GM18505 (cell line): ENCODE results near the gene PTPRN2.

Experiments
- ATAC-seq: cut with Tn5 transposase; IDR thresholded peaks from one replicate; pipeline ENCODE4 v1.9.1; 2021; ENCODE audit not compliant: unreplicated experiment
- POLR2A ChIP-seq: IDR thresholded peaks from 4 replicates; pipeline ENCODE4 v1.6.1; 2011; ENCODE audit warnings: borderline replicate concordance; ENCODE audit not compliant: insufficient read depth, insufficient read length; ENCODE audit errors: extremely low read depth

The PTPRN2 gene

DNA sequence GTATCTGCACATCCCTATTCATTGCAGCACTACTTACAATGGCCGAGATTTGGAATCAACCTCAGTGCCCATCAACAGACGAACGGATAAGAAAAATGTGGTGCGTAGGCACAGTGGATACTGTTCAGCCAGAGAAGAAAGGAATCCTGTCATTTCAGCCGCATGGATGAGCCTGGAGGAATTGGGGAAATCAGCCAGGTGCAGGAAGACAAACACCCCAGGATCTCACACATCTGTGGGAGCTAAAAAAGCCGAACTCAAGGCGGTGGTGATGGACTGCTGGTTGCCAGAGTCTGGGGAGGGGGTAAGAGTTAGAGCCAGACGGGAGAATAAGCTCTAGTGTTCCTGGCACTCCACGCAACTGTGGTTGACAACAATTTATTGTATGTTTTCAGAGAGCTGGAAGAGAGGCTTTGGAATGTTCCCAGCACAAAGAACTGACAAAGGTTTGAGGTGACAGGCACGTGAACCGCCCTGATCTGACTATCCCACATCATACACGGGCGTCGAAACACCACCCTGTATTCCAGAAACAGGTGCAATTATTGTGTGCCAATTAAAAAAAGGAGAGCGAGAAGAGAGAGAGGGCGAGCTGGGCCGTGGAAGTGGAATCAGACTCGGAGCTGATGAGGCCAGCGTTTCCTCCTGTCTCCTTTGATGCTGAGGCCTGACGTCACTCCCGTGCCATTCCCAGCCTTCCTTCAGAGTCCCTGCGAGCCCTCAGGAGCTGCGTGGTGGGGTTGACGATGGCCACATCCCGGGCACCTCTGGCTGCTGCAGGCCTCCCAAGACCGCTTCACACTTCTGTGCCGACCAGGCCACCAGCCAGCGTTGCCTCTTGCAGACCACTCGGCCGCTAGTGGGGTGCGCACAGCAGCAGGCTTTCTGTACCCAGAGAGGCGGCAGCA lies 1061.4 kb downstream of the PTPRN2 start:
- no peak for TF ChIP-seq POLR2A
- no peak for ATAC-seq

DNA sequence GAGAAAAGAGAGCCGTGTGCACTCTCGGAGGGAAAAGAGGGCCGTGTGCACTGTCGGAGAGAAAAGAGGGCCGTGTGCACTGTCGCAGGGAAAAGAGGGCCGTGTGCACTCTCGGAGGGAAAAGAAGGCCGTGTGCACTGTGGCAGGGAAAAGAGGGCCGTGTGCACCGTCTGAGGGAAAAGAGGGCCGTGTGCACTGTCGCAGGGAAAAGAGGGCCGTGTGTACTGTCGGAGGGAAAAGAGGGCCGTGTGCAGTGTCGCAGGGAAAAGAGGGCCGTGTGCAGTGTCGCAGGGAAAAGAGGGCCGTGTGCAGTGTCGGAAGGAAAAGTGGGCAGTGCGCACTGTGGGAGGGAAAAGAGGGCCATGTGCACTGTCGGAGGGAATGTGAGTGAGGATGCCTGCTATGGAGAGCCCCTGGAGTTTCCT lies 1062.1 kb downstream of the PTPRN2 start:
- no peak for TF ChIP-seq POLR2A
- ATAC-seq = no peak

DNA sequence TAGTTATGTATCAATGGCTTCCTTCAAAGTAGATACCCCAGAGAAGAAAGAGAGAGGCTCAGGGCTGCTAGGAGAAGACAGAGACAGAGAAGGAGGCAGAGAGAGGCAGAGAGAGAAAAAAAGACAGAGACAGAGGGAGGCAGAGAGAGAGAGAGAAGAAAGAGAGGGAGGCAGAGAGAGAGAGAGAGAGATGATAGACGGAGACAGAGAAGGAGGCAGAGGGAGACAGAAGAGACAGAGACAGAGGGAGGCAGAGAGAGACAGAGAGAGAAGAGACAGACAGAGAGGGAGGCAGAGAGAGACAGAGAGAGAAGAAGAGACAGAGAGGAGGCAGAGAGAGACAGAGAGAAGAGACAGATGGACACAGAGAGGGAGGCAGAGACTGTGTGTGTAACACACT lies 1062.9 kb downstream of the PTPRN2 start:
- no peak for TF ChIP-seq POLR2A

DNA sequence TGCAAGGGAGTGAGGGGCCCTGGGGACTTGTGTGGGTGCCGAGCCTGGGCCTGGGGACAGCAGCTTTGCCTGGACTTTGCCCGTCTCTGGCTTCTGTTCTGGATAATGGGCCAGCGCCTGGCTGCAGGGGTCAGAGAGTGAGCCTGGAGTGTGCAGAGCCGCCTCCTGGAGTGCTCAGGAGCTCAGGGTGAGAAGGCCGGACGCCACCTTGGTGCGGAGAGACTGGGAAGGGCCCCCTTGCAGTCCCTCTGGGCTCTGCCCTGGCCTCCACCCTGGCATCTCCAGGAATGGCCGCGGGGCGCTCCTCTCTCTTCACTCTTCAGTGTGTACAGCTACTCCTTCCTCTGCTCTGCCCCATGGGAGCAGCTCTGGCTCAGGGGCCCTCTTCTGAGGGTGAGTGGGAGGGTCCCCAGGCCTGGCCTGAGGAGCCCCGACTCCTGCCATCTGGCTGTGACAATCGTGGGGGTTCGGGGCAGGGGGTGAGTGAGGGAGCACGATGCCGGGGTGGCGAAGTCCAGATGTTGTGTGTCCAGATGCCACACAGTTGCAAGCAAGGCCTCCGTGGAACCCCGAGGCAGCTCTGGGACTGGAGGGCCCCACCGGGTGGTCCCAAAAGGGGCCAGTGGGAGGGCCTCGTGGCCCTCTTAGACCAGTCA lies 1063.7 kb downstream of the PTPRN2 start:
- ATAC-seq = no peak

More for the DNA sequence above, 1062.9 kb downstream of the PTPRN2 start:
- ATAC-seq = no peak

DNA sequence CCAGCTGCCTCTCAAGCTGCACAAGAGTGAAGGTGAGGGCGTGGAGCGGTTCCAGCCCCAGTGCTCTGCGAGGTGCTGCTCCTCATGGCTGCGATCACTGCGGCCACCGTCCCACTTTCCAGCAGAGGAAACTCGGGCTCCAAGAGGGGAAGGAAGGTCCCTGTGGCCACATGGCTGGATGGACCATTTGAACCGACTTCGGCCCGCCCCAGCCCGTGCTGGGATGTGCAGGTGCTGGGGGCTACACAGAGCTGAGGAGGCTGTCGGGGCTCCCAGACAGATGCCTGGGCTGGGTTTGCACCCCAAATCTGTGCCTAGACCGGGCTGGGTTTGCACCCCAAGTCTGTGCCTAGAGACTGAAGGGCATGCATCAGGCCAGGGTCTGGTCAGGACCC lies 1064.3 kb downstream of the PTPRN2 start:
- no peak for TF ChIP-seq POLR2A
- no peak for ATAC-seq

More for the DNA sequence above, 1063.7 kb downstream of the PTPRN2 start:
- TF ChIP-seq POLR2A = no peak

DNA sequence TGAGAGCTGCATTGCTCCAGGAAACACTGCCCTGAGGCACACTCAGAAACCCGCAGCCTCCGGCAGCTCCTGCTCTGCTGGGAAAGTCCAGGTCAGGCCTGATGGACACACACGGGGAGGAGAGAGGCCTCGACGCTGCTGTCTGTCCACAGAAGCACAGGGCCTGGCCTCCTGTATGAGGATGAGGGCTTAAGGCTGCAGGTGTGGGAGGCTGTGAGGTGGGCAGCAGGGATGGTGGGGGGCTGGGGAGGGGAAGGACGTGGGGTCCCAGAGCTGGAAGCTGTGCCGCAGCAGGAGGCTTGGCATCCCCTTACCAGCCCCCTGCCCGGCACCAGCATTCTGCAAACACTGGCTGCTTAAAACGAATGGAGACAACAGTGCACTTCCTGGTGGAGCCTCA lies 1064.7 kb downstream of the PTPRN2 start:
- TF ChIP-seq POLR2A = no peak
- no peak for ATAC-seq

DNA sequence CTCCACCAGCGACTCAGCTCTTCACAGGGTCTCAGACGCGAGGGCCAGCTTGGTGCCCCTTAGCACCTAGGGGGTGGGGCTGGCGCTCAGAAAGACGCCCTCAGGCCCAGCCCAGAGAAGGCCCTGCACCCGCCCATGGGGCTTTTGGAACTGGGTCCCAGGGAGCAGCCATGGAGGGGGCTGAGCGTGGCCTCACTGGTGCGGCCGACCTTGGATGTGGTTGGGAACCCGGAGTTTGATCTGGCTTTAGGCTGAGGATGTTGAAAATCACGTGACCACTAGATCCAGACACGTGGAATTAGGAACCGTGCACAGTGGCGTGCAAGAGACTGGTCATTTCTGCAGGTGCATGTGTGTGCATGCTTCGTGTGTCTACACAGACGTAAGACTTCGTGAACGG lies 1065.4 kb downstream of the PTPRN2 start:
- TF ChIP-seq POLR2A = no peak
- ATAC-seq = no peak

DNA sequence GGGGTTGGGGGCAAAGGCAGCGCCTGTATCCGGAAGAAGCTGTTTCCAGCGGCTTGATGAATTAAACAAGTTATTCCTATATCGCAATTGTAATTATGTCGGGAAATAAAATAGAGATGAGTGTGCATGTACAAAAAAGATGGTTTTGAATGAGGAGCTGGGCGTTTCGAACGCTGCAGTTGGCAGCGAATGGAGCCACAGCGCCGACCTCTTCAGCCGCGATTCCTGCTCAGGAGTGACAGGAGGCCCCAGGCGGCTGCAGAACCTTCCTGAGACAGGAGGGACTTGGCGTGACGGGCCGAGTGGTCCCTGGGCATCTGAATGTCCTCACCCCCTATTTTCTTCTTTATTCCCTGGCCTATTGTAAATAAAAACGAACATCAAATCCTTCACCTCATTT lies 1065.9 kb downstream of the PTPRN2 start:
- no peak for TF ChIP-seq POLR2A
- ATAC-seq = no peak

DNA sequence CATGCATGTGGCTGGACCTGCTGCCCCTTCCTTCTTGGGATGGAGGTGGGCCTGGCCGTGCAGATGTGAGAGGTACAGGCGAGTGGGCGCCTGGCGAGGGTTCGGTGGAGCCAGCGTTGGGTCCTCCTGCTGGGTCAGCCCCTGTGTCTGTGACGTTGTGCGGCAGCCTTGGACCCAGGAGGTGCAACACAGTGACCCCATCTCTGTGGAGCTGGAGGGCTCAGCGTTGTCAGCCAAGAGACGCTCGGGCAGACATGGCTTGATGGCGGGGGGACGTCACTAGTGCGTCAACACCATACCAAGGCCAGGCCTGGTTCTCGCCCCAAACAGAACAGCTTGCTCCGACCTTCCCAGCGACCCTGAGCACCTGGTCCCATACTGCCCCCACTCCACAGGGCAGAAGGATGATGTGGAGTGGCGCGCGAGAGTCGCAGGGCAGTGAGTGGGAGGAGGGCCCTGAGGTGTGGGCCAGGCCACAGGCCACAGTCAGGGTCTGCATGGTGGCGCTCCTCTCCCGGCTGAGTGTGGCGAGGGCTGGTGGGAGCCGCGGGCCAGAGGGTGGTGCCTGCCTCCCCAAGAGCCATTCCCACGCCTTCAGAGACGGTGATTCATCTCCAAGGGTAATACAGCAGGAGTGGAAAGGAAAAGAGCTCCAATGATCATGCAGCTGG lies 1066.4 kb downstream of the PTPRN2 start:
- ATAC-seq = no peak
- TF ChIP-seq POLR2A = no peak

DNA sequence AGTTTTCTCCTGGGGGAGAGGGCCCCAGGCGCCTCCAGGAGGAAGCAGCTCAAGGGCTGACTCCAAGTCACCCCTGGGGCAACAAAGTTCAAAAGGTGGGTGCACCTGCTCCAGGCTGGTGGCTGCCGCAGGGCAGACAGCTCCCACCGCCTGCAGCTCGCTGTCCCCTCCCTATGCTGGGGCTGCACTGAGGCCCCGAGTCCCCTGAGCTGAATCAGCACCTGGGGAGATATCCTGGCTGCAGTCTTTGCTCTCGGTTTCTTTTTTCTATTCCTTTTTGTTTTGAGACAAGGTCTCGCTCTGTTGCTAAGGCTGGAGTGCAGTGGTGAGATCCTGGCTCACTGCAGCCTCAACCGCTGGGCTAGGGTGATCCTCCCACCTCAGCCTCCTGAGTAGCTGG lies 1067.4 kb downstream of the PTPRN2 start:
- no peak for TF ChIP-seq POLR2A
- peak; percentile 98 for ATAC-seq

DNA sequence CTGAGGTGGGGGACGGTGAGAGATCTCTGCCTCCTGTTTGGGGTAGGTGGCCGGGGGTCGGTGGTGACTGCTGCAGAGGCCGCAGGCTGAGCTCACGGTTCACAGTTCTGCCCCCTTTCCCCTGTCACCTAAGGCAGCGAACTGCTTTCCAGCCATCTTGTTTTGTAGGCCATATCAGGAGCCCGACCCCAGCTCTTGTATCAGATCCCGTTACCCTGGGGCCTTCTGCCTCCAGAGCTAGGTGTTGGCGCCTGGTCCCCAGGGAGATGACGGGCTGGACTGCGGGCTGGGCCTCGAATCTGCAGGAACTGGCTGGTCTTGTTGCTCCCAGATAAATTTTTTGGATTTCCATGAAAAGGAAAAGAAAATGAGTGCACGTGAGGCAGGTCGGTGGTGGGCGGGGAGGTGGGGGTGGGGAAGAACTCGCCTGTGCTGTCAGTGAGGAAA lies 1067.8 kb downstream of the PTPRN2 start:
- no peak for TF ChIP-seq POLR2A
- no peak for ATAC-seq

DNA sequence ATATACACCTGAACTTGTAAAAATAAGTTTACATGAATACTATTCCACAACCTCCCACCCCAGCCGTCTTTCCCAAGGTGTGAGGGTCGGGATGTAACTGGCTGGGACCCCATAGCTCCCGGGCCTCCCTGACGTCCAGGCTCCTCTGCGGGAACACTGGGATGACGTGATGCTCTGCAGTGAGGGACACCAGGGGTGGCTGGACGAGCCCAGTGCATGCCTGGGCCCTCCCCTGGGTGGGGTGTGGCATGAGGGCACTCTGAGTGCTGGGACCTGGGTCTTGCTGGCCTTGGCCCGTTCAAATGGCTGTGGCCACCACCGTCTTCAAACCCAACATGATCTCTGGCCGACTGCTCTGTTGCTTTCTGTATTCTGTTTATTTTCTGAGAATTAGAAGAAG lies 1068.4 kb downstream of the PTPRN2 start:
- TF ChIP-seq POLR2A = no peak
- ATAC-seq = no peak

DNA sequence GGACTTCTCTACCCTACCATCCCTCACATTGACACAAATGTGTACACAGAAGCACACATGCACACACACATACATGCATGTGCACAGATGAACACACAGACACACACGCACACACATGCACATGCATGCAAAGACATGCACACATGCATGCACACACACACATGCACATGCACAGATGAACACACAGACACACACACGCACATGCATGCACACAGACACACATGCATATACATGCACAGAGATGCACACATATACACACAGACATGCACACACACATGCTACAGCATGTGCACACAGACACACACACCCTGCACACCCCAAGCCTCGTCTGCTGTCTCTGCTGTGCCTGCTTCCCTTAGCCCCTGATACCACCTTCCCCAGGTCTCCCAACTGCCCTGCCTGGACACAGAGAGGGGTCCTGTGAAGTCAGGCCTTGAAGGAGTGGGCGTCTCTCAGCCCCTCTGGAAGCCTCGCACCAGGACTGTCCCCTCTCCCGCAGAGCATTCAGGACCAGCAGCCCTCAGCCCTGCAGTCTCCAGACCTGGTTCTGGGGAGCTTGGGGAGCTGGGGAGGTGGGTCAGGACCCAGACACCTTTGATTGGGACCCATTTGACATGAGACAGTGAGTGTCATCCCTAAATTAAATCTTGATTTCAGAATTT lies 1069.0 kb downstream of the PTPRN2 start:
- TF ChIP-seq POLR2A = no peak
- no peak for ATAC-seq

DNA sequence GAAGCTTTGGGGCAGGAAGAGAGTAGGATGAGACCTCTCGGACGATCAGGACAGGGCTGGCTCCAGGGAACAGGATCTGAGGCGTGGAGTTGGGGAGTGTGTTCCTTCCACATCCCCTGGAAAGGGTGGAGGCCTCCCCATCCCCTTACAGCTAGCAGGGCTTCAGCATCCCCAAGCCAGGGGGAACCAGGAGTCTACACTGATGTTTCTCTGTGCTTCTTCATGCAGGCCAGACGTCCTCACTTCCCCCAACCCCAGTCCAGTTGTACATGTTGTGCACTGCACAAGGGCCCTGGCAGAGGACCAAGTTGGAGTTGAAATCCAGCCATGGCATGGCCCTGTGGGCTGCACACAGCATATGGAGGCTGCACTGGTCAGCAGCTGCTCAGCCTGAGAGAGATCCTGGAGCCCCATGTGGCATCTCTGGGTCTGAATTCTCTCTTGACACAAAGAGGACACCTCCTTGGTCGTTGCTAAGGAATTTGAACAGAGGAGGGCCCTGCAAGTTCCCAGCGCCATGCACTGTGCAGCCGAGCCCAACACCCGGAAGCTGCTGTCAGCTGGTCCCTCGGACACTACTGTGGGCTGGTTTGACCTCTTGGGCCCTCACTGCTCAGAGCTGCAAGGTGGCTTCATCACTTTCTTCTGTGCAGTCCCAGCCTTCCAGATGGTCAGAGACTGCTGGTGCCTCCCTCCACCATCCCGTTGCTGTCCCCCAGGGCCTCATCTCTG lies 1069.7 kb downstream of the PTPRN2 start:
- no peak for ATAC-seq
- no peak for TF ChIP-seq POLR2A
